GM12878 (cell line): ENCODE data around the gene EFHC1. TPM values are rescaled to one million over a fixed set of nuclear protein-coding genes. Genes with fewer than 3 reads are reported as not detected.

Experiments
- ATAC-seq: fragments of 200-7000 bp; cut with Tn5 transposase; 3 replicates; pipeline ENCODE4 v1.9.1; 2020; ENCODE audit warnings: mild to moderate bottlenecking, moderate library complexity
- BruUV-seq: library from RNA; stranded (reverse); fragments of 400-500 nt; replicated peaks from 2 replicates; lab custom pipeline; 2021; lab: Mats Ljungman, UMichigan
- CTCF ChIA-PET: fragments of 300-600 bp; sonication (Branson Sonifier 250); formaldehyde crosslinking; extraction: SDS; loops from one replicate; lab custom pipeline; 2021; ENCODE audit warnings: inconsistent platforms; lab: Yijun Ruan, JAX
- POLR2A ChIA-PET: fragments of 350-600 bp; formaldehyde crosslinking; extraction: SDS; loops from one replicate; lab custom pipeline; 2021; ENCODE audit warnings: inconsistent platforms; lab: Charles Lee
- RAD21 ChIA-PET: fragments of 300-600 bp; sonication (Branson Sonifier 250); formaldehyde crosslinking; loops from one replicate; lab custom pipeline; 2023; ENCODE audit warnings: antibody characterized with exemption; ENCODE audit not compliant: unreplicated experiment; lab: Charles Lee
- SMC1A ChIA-PET: fragments of 300-600 bp; sonication (Branson Sonifier 250); formaldehyde crosslinking; loops from one replicate; lab custom pipeline; 2023; ENCODE audit not compliant: unreplicated experiment, uncharacterized antibody; lab: Charles Lee
- DNase-seq: peaks from one replicate; pipeline ENCODE4 v3.0.0-alpha.2; 2011; ENCODE audit warnings: low read depth, low spot score
- FAIRE-seq: peaks from 3 replicates; lab custom pipeline; 2011; peaks lifted over from hg19 to GRCh38; lab: Jason Lieb, UNC
- H2AFZ ChIP-seq: 2 replicates; pipeline ENCODE4 v1.6.0; 2011; ENCODE audit warnings: low read depth, low read length, control low read depth; ENCODE audit not compliant: control insufficient read depth
- H3K27ac ChIP-seq: 2 replicates; pipeline ENCODE4 v1.5.1; 2011; ENCODE audit warnings: control low read depth; ENCODE audit not compliant: control insufficient read depth, insufficient read depth
- H3K27me3 ChIP-seq, 2 experiments: replicated peaks in 1 of 2; 2 replicates each; pipeline versions ENCODE4 v1.6.0 to v1.6.1; 2011; ENCODE audit warnings: low read length in 1 of 2; ENCODE audit not compliant: control insufficient read depth in 2 of 2, insufficient read depth in 2 of 2
- H3K36me3 ChIP-seq, 2 experiments: 2 replicates each; pipeline ENCODE4 v1.5.1; 2011; ENCODE audit warnings: low read length in 1 of 2; ENCODE audit not compliant: control insufficient read depth in 2 of 2, insufficient read depth in 2 of 2
- H3K4me1 ChIP-seq: 2 replicates; pipeline ENCODE4 v1.6.1; 2011; ENCODE audit warnings: mild to moderate bottlenecking, low read length, moderate library complexity, mixed read lengths; ENCODE audit not compliant: control insufficient read depth, insufficient read depth
- H3K4me2 ChIP-seq: 2 replicates; pipeline ENCODE4 v1.6.0; 2011; ENCODE audit warnings: control low read depth; ENCODE audit not compliant: control insufficient read depth, insufficient read depth
- H3K4me3 ChIP-seq: fragments of 200-600 bp; sonication (generic); 2 replicates; pipeline ENCODE4 v1.5.1; 2016
- H3K79me2 ChIP-seq: 2 replicates; pipeline ENCODE4 v1.6.0; 2011; ENCODE audit warnings: low read length; ENCODE audit not compliant: control insufficient read depth, insufficient read depth
- H3K9ac ChIP-seq: 2 replicates; pipeline ENCODE4 v1.8.0; 2011; ENCODE audit warnings: low read length, control low read depth, mixed read lengths; ENCODE audit not compliant: control insufficient read depth, insufficient read depth
- H3K9me3 ChIP-seq: replicated peaks from 3 replicates; pipeline ENCODE4 v1.5.1; 2011; ENCODE audit warnings: mild to moderate bottlenecking, low read length; ENCODE audit not compliant: control insufficient read depth, insufficient read depth
- H4K20me1 ChIP-seq: 2 replicates; pipeline ENCODE4 v1.6.0; 2011; ENCODE audit not compliant: control insufficient read depth, insufficient read depth
- GATAD2B ChIP-seq: fragments of 450-650 bp; conservative IDR thresholded peaks from 2 replicates; pipeline ENCODE4 v1.6.1; 2017; ENCODE audit warnings: low read depth, mild to moderate bottlenecking, moderate library complexity
- JUND ChIP-seq: IDR thresholded peaks from 2 replicates; pipeline ENCODE4 v1.6.1; 2012; ENCODE audit warnings: low read depth, mild to moderate bottlenecking, low read length, improper control_type of control experiment, moderate library complexity
- NFYB ChIP-seq: IDR thresholded peaks from 2 replicates; pipeline ENCODE4 v1.6.1; 2011; ENCODE audit warnings: low read depth, mild to moderate bottlenecking, low read length, improper control_type of control experiment, moderate library complexity; ENCODE audit not compliant: insufficient read depth
- POLR2AphosphoS2 ChIP-seq: IDR thresholded peaks from 2 replicates; pipeline ENCODE4 v1.6.1; 2011; ENCODE audit warnings: low read depth, mild to moderate bottlenecking, low read length, improper control_type of control experiment, moderate library complexity
- RCOR1 ChIP-seq: conservative IDR thresholded peaks from 2 replicates; pipeline ENCODE4 v1.6.1; 2012; ENCODE audit warnings: low read depth, low read length, improper control_type of control experiment
- RELA ChIP-seq: fragments of 450-650 bp; IDR thresholded peaks from 2 replicates; pipeline ENCODE4 v1.8.0; 2014; ENCODE audit warnings: borderline replicate concordance; ENCODE audit not compliant: partially characterized antibody
- RUNX3 ChIP-seq: IDR thresholded peaks from 2 replicates; pipeline ENCODE4 v1.6.1; 2012; ENCODE audit warnings: low read length, inconsistent platforms
- SIX5 ChIP-seq: IDR thresholded peaks from 2 replicates; pipeline ENCODE4 v1.6.1; 2011; ENCODE audit warnings: mild to moderate bottlenecking, low read depth, low read length, moderate library complexity; ENCODE audit not compliant: severe bottlenecking
- SMC3 ChIP-seq: IDR thresholded peaks from 2 replicates; pipeline ENCODE4 v1.6.1; 2011; ENCODE audit warnings: low read length, improper control_type of control experiment, borderline replicate concordance
- SREBF2 ChIP-seq: IDR thresholded peaks from 2 replicates; pipeline ENCODE4 v1.6.1; 2012; ENCODE audit warnings: mild to moderate bottlenecking, low read length
- ZNF24 ChIP-seq: fragments of 450-650 bp; IDR thresholded peaks from 2 replicates; pipeline ENCODE4 v1.6.1; 2017; ENCODE audit warnings: antibody characterized with exemption, mild to moderate bottlenecking
- ZZZ3 ChIP-seq: IDR thresholded peaks from 2 replicates; pipeline ENCODE4 v1.6.1; 2011; ENCODE audit warnings: low read depth; ENCODE audit not compliant: control insufficient read depth, insufficient read length
- WGBS: methylation state at CpG from one replicate; pipeline ENCODE4 v1.1.6; 2016; ENCODE audit warnings: low lambda C conversion rate; ENCODE audit not compliant: insufficient replicate concordance, insufficient coverage; ENCODE audit errors: missing lambda C conversion rate; 5-methylcytosine and 5-hydroxymethylcytosine counted together
- in situ Hi-C: fragments of 300-500 bp; cut with MboI; formaldehyde crosslinking; loops from 9 replicates; pipeline ENCODE4 v1.14.3; 2018; ENCODE audit warnings: mixed read lengths
- intact Hi-C: fragments of 100-400 bp; cut with micrococcal nuclease; formaldehyde crosslinking; loops from one replicate; pipeline ENCODE4 v1.14.2; 2022; ENCODE audit not compliant: unreplicated experiment
- polyA plus RNA-seq, 11 experiments: library from polyadenylated mRNA; depleted of rRNA in 4 of 11; unstranded in 6 of 11; stranded (reverse) in 5 of 11; fragments of >200 nt; fragmentation: Nextera tagmentation in 4 of 11; fragmentation: Illumina TruSeq in 1 of 11; extraction: Ambion mirVana in 4 of 11; extraction: Trizol in 1 of 11; gene quantifications; 1 replicate in 1 of 11; 2 replicates in 10 of 11; pipeline versions ENCODE4 v1.2.1 to v1.2.3, GENCODE V29; 2011 to 2016; ENCODE audit warnings: inconsistent platforms in 2 of 11, missing spikeins in 2 of 11, low read depth in 1 of 11
- total RNA-seq, 4 experiments: library from RNA; depleted of rRNA in 3 of 4; stranded (reverse); fragments of >200 nt in 3 of 4; fragmentation: Illumina TruSeq in 1 of 4; extraction: Trizol in 1 of 4; gene quantifications; 2 replicates each; pipeline versions ENCODE4 v1.2.1 to v1.2.3, GENCODE V29; 2013 to 2021

EFHC1 gene
- total and polyA plus RNA-seq, 10 of the 15 experiments (the other 5 are each of a cell fraction or from before 2014, with no cell fraction given) = 5.5 to 14.5 (median 8.8) TPM

DNA sequence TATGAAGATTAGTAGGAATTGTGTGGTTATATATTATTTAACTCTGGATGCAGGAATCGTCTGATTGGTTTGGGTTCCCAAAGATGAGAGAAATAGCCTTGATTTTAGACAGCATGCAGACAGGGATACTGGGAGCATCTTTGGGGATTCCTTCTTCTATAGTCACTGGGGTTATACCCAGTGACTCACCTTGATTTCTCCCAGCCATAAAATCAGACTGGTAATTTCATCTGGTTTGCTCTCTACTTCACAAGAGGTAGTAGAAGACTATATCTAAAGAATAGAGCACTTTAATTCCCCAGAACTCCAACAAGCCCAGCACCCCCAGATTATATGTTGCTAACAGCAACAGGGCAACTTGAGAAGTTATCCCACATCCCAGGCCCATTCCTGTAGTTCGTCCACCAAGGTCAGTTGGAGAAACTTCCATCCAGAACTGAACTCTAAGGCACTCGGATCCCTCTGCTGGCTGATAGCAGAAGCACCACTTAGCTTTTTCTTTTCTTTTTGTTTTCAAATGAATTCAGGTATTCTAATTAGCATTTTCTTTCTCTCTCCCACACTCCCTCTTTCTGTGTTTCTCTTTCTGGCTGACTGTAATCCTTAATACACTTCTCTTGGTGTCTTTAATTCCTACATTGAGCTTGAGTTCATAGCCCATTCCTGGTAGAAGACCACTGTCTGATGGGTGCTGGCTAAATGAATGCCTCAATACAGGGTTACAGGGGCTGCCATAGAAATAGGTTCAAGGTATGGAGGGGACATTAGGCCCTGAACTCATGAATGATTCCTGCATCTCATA lies 20.4 kb upstream of the EFHC1 start (continued):
- TF ChIP-seq POLR2AphosphoS2 (no peak), ZNF24 (no peak), RUNX3 (no peak)
- TF ChIP-seq, all 136 proteins: peak for 7

- TF ChIP-seq GATAD2B (no peak), NFYB (no peak), SREBF2 (no peak), ZZZ3 (no peak), SMC3 (no peak), JUND (no peak), RCOR1 (no peak), SIX5 (no peak), RELA (no peak)
- Histone ChIP-seq H3K27me3 (no peaks in the 10 kb centered on the region), H3K36me3 (peaks cover 8% of the 10 kb centered on the region in 2 experiments; a peak in 3 of 4 replicates), H2AFZ (no peak overlapping the region), H3K4me3 (no peak overlapping the region), H3K4me2 (no peak overlapping the region), H4K20me1 (no peaks in the 10 kb centered on the region), H3K4me1 (peaks cover 33% of the 10 kb centered on the region), H3K9me3 (no peaks in the 10 kb centered on the region), H3K9ac (no peak overlapping the region), H3K79me2 (no peaks in the 10 kb centered on the region; the same call in 1 of the 2 replicates), H3K27ac (no peak overlapping the region)
- RAD21 ChIA-PET = interaction anchor here (0.8 to 10.9 kb wide), 15 partner anchors 10 to 136 kb away, joined by 3 to 224 read pairs (median 6); partner anchors contain the start of genes MCM3 and PAQR8
- SMC1A ChIA-PET = interaction anchor here (0.6 to 12.8 kb wide), 21 partner anchors 9 to 262 kb away, joined by 3 to 358 read pairs (median 5); partner anchors contain the start of genes EFHC1, MCM3 and PAQR8
- BruUV-seq = no TSS peak
- ATAC-seq (no peak), DNase-seq (no peak), FAIRE-seq (no peak)
- POLR2A ChIA-PET = interaction anchor here (0.8 to 2.3 kb wide), 3 partner anchors 39 to 117 kb away, joined by 3 to 7 read pairs (median 3); partner anchors contain the start of genes MCM3 and PAQR8
- CTCF ChIA-PET = interaction anchor here (0.6 to 14.7 kb wide), 40 partner anchors 9 to 324 kb away, joined by 3 to 441 read pairs (median 5); partner anchors contain the start of genes EFHC1, MCM3 and PAQR8
- intact Hi-C loops = no loop called here
- 98% methylated on average over 2 of the region's 2 CpGs for WGBS
- in situ Hi-C loops = no loop called here
Measured at GRCh38 chr6:52400313-52401041, 19.7 kb upstream of the EFHC1 start.
